H1 (cell line): Measurements from ENCODE around the gene TAAR9. TPM values are rescaled to one million over a fixed set of nuclear protein-coding genes. Genes with fewer than 3 reads are reported as not detected.

Experiments used
- CTCF ChIA-PET: fragments of 300-600 bp; sonication (Branson Sonifier 250); formaldehyde crosslinking; loops from one replicate; lab custom pipeline; 2021; ENCODE audit not compliant: partially characterized antibody; lab: Charles Lee
- POLR2A ChIA-PET: fragments of 300-600 bp; sonication (Branson Sonifier 250); formaldehyde crosslinking; loops from one replicate; lab custom pipeline; 2021; ENCODE audit warnings: inconsistent platforms; ENCODE audit not compliant: partially characterized antibody; lab: Charles Lee
- DNase-seq, 2 experiments: peaks; one replicate each; pipeline versions ENCODE4 v3.0.0 to v3.0.0-alpha.2; 2010 to 2022; ENCODE audit warnings: low spot score in 2 of 2, low read depth in 1 of 2, mixed read lengths in 1 of 2
- FAIRE-seq: peaks from 2 replicates; lab custom pipeline; 2011; peaks lifted over from hg19 to GRCh38; lab: Jason Lieb, UNC
- H2AFZ ChIP-seq: 2 replicates; pipeline ENCODE4 v1.8.1; 2012; ENCODE audit warnings: low read length, inconsistent platforms
- H2AK5ac ChIP-seq: 2 replicates; pipeline ENCODE4 v1.6.1; 2013; ENCODE audit warnings: low read depth, low read length
- H2BK120ac ChIP-seq: replicated peaks from 2 replicates; pipeline ENCODE3; 2013; ENCODE audit warnings: low read depth, low read length, inconsistent platforms
- H2BK12ac ChIP-seq: 2 replicates; pipeline ENCODE4 v1.6.1; 2013; ENCODE audit warnings: low read depth, low read length
- H2BK15ac ChIP-seq: 2 replicates; pipeline ENCODE4 v1.6.1; 2013; ENCODE audit warnings: low read length
- H2BK20ac ChIP-seq: 2 replicates; pipeline ENCODE4 v1.6.1; 2013; ENCODE audit warnings: low read length
- H2BK5ac ChIP-seq: 2 replicates; pipeline ENCODE4 v1.6.1; 2013; ENCODE audit warnings: low read depth, low read length
- H3K14ac ChIP-seq: 2 replicates; pipeline ENCODE4 v1.6.1; 2013; ENCODE audit warnings: inconsistent platforms; ENCODE audit not compliant: insufficient read length
- H3K18ac ChIP-seq: 2 replicates; pipeline ENCODE4 v1.6.1; 2013; ENCODE audit warnings: low read length; ENCODE audit errors: extremely low read depth
- H3K23ac ChIP-seq: 2 replicates; pipeline ENCODE4 v1.6.1; 2013; ENCODE audit warnings: inconsistent platforms; ENCODE audit not compliant: insufficient read length
- H3K23me2 ChIP-seq: 2 replicates; pipeline ENCODE4 v1.6.1; 2013; ENCODE audit warnings: low read depth, low read length
- H3K27ac ChIP-seq: 2 replicates; pipeline ENCODE4 v1.6.1; 2011; ENCODE audit warnings: low read depth, low read length, inconsistent platforms
- H3K27me3 ChIP-seq, 4 experiments: replicated peaks in 1 of 4; 1 replicate in 1 of 4; 2 replicates in 3 of 4; pipeline versions ENCODE4 v1.6.1 to v1.8.1; 2011 to 2013; ENCODE audit warnings: low read length in 3 of 4, mild to moderate bottlenecking in 3 of 4, inconsistent platforms in 2 of 4, mixed read lengths in 2 of 4, moderate library complexity in 1 of 4; ENCODE audit not compliant: control insufficient read depth in 3 of 4, insufficient read depth in 3 of 4; ENCODE audit errors: extremely low read depth in 1 of 4
- H3K36me3 ChIP-seq, 4 experiments: 2 replicates each; pipeline versions ENCODE4 v1.6.1 to v1.8.1; 2011 to 2013; ENCODE audit warnings: mild to moderate bottlenecking in 4 of 4, low read length in 3 of 4, moderate library complexity in 2 of 4, control low read depth in 1 of 4, inconsistent platforms in 1 of 4; ENCODE audit not compliant: insufficient read depth in 4 of 4, control insufficient read depth in 2 of 4
- H3K4ac ChIP-seq: replicated peaks from 2 replicates; pipeline ENCODE3; 2013; ENCODE audit warnings: low read length, low read depth, mixed read lengths, inconsistent platforms; ENCODE audit not compliant: insufficient read length
- H3K4me1 ChIP-seq, 4 experiments: replicated peaks in 1 of 4; 1 replicate in 1 of 4; 2 replicates in 3 of 4; pipeline versions ENCODE4 v1.6.1 to v1.8.1; 2011 to 2013; ENCODE audit warnings: low read length in 3 of 4, inconsistent platforms in 2 of 4, mixed read lengths in 1 of 4; ENCODE audit not compliant: insufficient read depth in 4 of 4, control insufficient read depth in 3 of 4
- H3K4me2 ChIP-seq, 2 experiments: 2 replicates each; pipeline versions ENCODE4 v1.6.1 to v1.8.1; 2011 to 2013; ENCODE audit warnings: low read depth in 2 of 2, low read length in 2 of 2, control low read depth in 1 of 2, inconsistent platforms in 1 of 2, mild to moderate bottlenecking in 1 of 2; ENCODE audit not compliant: insufficient read depth in 1 of 2
- H3K4me3 ChIP-seq, 4 experiments: fragments of 200-600, 300-600 bp in 1 of 4; sonication (generic), shearing (Covaris generic), sonication (Bioruptor Twin) in 1 of 4; 2 replicates each; pipeline versions ENCODE4 v1.5.1 to v1.8.1; 2011 to 2016; ENCODE audit warnings: low read length in 4 of 4, low read depth in 3 of 4, control low read depth in 2 of 4, inconsistent platforms in 2 of 4, mild to moderate bottlenecking in 2 of 4, mixed read lengths in 1 of 4, moderate library complexity in 1 of 4; ENCODE audit not compliant: insufficient read depth in 2 of 4; ENCODE audit errors: extremely low read depth in 1 of 4
- H3K56ac ChIP-seq: replicated peaks from 2 replicates; pipeline ENCODE3; 2013; ENCODE audit warnings: low read depth, mild to moderate bottlenecking, mixed read lengths, low read length, inconsistent platforms; ENCODE audit not compliant: insufficient read length
- H3K79me1 ChIP-seq: 2 replicates; pipeline ENCODE4 v1.6.1; 2013; ENCODE audit warnings: low read depth, low read length, control low read depth
- H3K79me2 ChIP-seq, 2 experiments: 2 replicates each; pipeline versions ENCODE4 v1.6.1 to v1.8.1; 2012 to 2013; ENCODE audit warnings: low read length in 2 of 2, mild to moderate bottlenecking in 2 of 2, inconsistent platforms in 1 of 2; ENCODE audit not compliant: insufficient read depth in 2 of 2, control insufficient read depth in 1 of 2
- H3K9ac ChIP-seq, 4 experiments: replicated peaks in 1 of 4; 1 replicate in 1 of 4; 2 replicates in 3 of 4; pipeline versions ENCODE4 v1.6.1 to v1.8.1; 2011 to 2013; ENCODE audit warnings: low read depth in 3 of 4, low read length in 3 of 4, control low read depth in 2 of 4, mild to moderate bottlenecking in 2 of 4, moderate library complexity in 2 of 4, inconsistent platforms in 1 of 4; ENCODE audit errors: extremely low read depth in 1 of 4
- H3K9me3 ChIP-seq, 2 experiments: 2 replicates each; pipeline versions ENCODE4 v1.6.1 to v1.8.1; 2012 to 2013; ENCODE audit warnings: mild to moderate bottlenecking in 2 of 2, moderate library complexity in 2 of 2, control low read depth in 1 of 2, inconsistent platforms in 1 of 2, low read depth in 1 of 2, low read length in 1 of 2, mixed read lengths in 1 of 2; ENCODE audit not compliant: insufficient read depth in 2 of 2
- H4K20me1 ChIP-seq, 2 experiments: replicated peaks in 1 of 2; 2 replicates each; pipeline versions ENCODE3 to v1.8.1; 2011 to 2013; ENCODE audit warnings: inconsistent platforms in 2 of 2, low read length in 2 of 2, mild to moderate bottlenecking in 1 of 2; ENCODE audit not compliant: insufficient read depth in 2 of 2, control insufficient read depth in 1 of 2
- H4K5ac ChIP-seq: 2 replicates; pipeline ENCODE4 v1.6.1; 2013; ENCODE audit warnings: low read length, low read depth, mixed read lengths, inconsistent platforms; ENCODE audit not compliant: insufficient read length
- H4K8ac ChIP-seq: 2 replicates; pipeline ENCODE4 v1.8.0; 2013; ENCODE audit warnings: mild to moderate bottlenecking, moderate library complexity, low read length, inconsistent platforms; ENCODE audit not compliant: insufficient read depth; ENCODE audit errors: extremely low read depth
- H4K91ac ChIP-seq: replicated peaks from 2 replicates; pipeline ENCODE3; 2013; ENCODE audit warnings: low read length, mixed read lengths, inconsistent platforms; ENCODE audit not compliant: insufficient read length
- CEBPB ChIP-seq: IDR thresholded peaks from 2 replicates; pipeline ENCODE4 v1.6.1; 2012; ENCODE audit warnings: low read depth, low read length
- CTCF ChIP-seq, 3 experiments: IDR thresholded peaks; 1 replicate in 2 of 3; 2 replicates in 1 of 3; pipeline versions ENCODE4 v1.5.1 to v1.6.1; 2011; ENCODE audit warnings: low read length in 3 of 3, mild to moderate bottlenecking in 3 of 3, inconsistent platforms in 2 of 3, low read depth in 1 of 3, moderate library complexity in 1 of 3; ENCODE audit not compliant: insufficient read depth in 1 of 3; ENCODE audit errors: control extremely low read depth in 1 of 3
- KDM5A ChIP-seq: fragments of 200-600 bp; IDR thresholded peaks from 2 replicates; pipeline ENCODE4 v1.7.1; 2012; ENCODE audit warnings: mild to moderate bottlenecking, low read length, inconsistent platforms, mixed read lengths
- SAP30 ChIP-seq: fragments of 300-600 bp; sonication (generic); IDR thresholded peaks from 2 replicates; pipeline ENCODE4 v1.7.1; 2012; ENCODE audit warnings: low read length, moderate library complexity, mild to moderate bottlenecking, inconsistent platforms; ENCODE audit not compliant: insufficient read depth, insufficient replicate concordance
- SIN3A ChIP-seq, 2 experiments: IDR thresholded peaks in 1 of 2; conservative IDR thresholded peaks in 1 of 2; 2 replicates each; pipeline ENCODE4 v1.6.1; 2011 to 2012; ENCODE audit warnings: low read length in 2 of 2, improper control_type of control experiment in 1 of 2, low read depth in 1 of 2, mild to moderate bottlenecking in 1 of 2
- TEAD4 ChIP-seq: IDR thresholded peaks from 2 replicates; pipeline ENCODE4 v1.6.1; 2012; ENCODE audit warnings: low read depth, low read length, inconsistent platforms, mixed read lengths
- WGBS, 2 experiments: shearing (Covaris generic) in 1 of 2; methylation state at CpG; one replicate each; pipeline versions ENCODE4 v1.1.6 to v1.1.7; 2013 to 2015; ENCODE audit warnings: low lambda C conversion rate in 2 of 2, mixed read lengths in 2 of 2, inconsistent platforms in 1 of 2, low coverage in 1 of 2, missing lambda C conversion rate in 1 of 2; ENCODE audit not compliant: insufficient replicate concordance in 2 of 2, insufficient coverage in 1 of 2, insufficient read length in 1 of 2; ENCODE audit errors: extremely low coverage in 1 of 2, missing lambda C conversion rate in 1 of 2; 5-methylcytosine and 5-hydroxymethylcytosine counted together
- polyA plus RNA-seq, 7 experiments: library from polyadenylated mRNA; depleted of rRNA in 3 of 7; stranded (reverse) in 5 of 7; unstranded in 2 of 7; fragments of >200 nt in 5 of 7; fragments of 200-250 nt in 2 of 7; gene quantifications; 1 replicate in 5 of 7; 2 replicates in 1 of 7; 4 replicates in 1 of 7; pipeline versions ENCODE4 v1.2.1 to v1.2.3, GENCODE V29; 2011 to 2013; ENCODE audit warnings: missing spikeins in 2 of 7, mixed read lengths in 2 of 7
- total RNA-seq: library from RNA; stranded (reverse); fragmentation: NEBNext Ultra II Directional; extraction: Animal tissue kit (Norgen Biotek cat#: 25700); gene quantifications from 2 replicates; pipeline ENCODE4 v1.2.1, GENCODE V29; 2021

The TAAR9 gene
- total and polyA plus RNA-seq, 2 of the 8 experiments (the other 6 are each of a cell fraction or from before 2014, with no cell fraction given), result not detected

DNA sequence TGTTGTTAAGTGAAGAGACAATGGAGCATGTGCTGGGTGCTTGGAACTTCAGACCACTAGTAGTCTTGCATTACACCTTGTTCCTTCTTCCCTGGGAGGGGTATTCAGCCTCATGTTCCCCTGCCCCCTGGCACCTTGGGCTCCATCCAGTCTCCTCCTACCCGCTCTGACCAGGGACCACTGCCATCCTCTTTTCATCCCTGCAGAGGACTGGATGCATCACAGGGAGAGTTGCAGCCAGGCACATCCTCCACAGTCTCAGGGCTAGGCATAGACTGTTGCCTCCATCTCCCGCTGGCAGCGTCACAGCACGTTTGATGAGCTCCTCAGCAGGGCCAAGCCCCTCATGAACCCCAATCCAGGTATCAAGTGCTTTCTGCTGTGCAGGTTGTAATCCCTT is 13.1 kb downstream of the TAAR9 start:
- no peaks in the 10 kb centered on the region for H3K27me3 ChIP-seq
- 0 out of 2 replicates have a peak overlapping the region, but pooled peaks have one; percentile 12 for H2BK5ac ChIP-seq
- peak overlapping the region; percentile 83; the same call in 1 of the 2 replicates for H2BK15ac ChIP-seq
- ChIA-PET CTCF (interaction anchor here (1.0 to 2.5 kb wide), 5 partner anchors 12 to 216 kb away, joined by 3 to 6 read pairs (median 4); no protein-coding TSS in a partner anchor), POLR2A (no interaction called here)
- peak overlapping the region; percentile 78; the same call in 1 of the 2 replicates for H2BK12ac ChIP-seq
- no peaks in the 10 kb centered on the region for H3K9me3 ChIP-seq
- FAIRE-seq (no peak), DNase-seq (no peak)
- no peaks in the 10 kb centered on the region for H4K20me1 ChIP-seq
- H3K4ac ChIP-seq, result no peak overlapping the region
- no peak overlapping the region for H3K14ac ChIP-seq
- H3K27ac ChIP-seq, result no peak overlapping the region
- WGBS, 2 experiments, result 89% methylated on average over 4 of the region's 4 CpGs; no CpG with 5 or more reads in 1 of the 2 experiments
- H3K18ac ChIP-seq, result 0 out of 2 replicates have a peak overlapping the region, but pooled peaks have one; percentile 13
- H3K4me1 ChIP-seq, result peaks cover 2 to 7% (median 5%) of the 10 kb centered on the region in 4 experiments; a peak in 5 of 7 replicates
- peak overlapping the region; percentile 96 for H2AFZ ChIP-seq
- H4K8ac ChIP-seq, result no peak overlapping the region
- TF ChIP-seq KDM5A, result no peak
- no peak for TF ChIP-seq CEBPB
- no peak for TF ChIP-seq SIN3A (conservative IDR thresholded peaks at IDR 0.05 in 1 of 2, IDR thresholded peaks at IDR 0.05 in 1 of 2; ENCODE audit: low read depth in 1 of 2, low read length in 2 of 2)
- no peak for TF ChIP-seq SAP30
- TF ChIP-seq CTCF (IDR thresholded peaks at IDR 0.05; ENCODE audit: control extremely low read depth in 1 of 3, insufficient read depth in 1 of 3, low read depth in 1 of 3, low read length in 3 of 3), result no peak
- no peak for TF ChIP-seq TEAD4
- no peak overlapping the region for H3K23ac ChIP-seq
- no peak overlapping the region for H4K5ac ChIP-seq
- no peak overlapping the region for H3K4me3 ChIP-seq
- H2BK20ac ChIP-seq, result no peak overlapping the region
- H3K9ac ChIP-seq, result no peak overlapping the region
- H3K4me2 ChIP-seq, result no peak overlapping the region
- no peak overlapping the region for H2BK120ac ChIP-seq
- no peaks in the 10 kb centered on the region for H3K36me3 ChIP-seq
- no peaks in the 10 kb centered on the region for H3K79me1 ChIP-seq
- no peaks in the 10 kb centered on the region for H3K23me2 ChIP-seq
- H3K56ac ChIP-seq, result no peak overlapping the region
- no peak overlapping the region for H2AK5ac ChIP-seq
- H4K91ac ChIP-seq, result peak overlapping the region; percentile 8
- no peaks in the 10 kb centered on the region for H3K79me2 ChIP-seq
